ENCODE results near the gene GTPBP3. TPM values are rescaled to one million over a fixed set of nuclear protein-coding genes. Genes with fewer than 3 reads are reported as not detected.
A peak's percentile ranks its signal among the peaks of the same experiment; 100 is the strongest.

The GTPBP3 gene
- total and polyA plus RNA-seq, 2 of the 13 experiments (the other 11 are each of a cell fraction or from before 2014, with no cell fraction given) = 17.5 to 30.0 TPM

- 0 out of 2 replicates have a peak, but pooled peaks have one; percentile 24 for TF ChIP-seq ZSCAN31 (CRISPR knock-in tag; IDR thresholded peaks at IDR 0.05; ENCODE audit: low read depth)
- TF ChIP-seq, protein P1, sequence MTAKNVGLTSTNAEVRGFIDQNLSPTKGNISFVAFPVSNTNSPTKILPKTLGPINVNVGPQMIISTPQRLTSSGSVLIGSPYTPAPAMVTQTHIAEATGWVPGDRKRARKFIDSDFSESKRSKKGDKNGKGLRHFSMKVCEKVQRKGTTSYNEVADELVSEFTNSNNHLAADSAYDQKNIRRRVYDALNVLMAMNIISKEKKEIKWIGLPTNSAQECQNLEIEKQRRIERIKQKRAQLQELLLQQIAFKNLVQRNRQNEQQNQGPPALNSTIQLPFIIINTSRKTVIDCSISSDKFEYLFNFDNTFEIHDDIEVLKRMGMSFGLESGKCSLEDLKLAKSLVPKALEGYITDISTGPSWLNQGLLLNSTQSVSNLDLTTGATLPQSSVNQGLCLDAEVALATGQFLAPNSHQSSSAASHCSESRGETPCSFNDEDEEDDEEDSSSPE (CRISPR knock-in tag; IDR thresholded peaks at IDR 0.05) = no peak
- TF ChIP-seq ZFY (CRISPR knock-in tag; IDR thresholded peaks at IDR 0.05) = peak; percentile 79
- 0 out of 2 replicates have a peak, but pooled peaks have one; percentile 60 for TF ChIP-seq NFKBIZ (CRISPR knock-in tag; IDR thresholded peaks at IDR 0.05)
- TF ChIP-seq RBM39 (IDR thresholded peaks at IDR 0.05; ENCODE audit: low read depth, low read length, poor library complexity, severe bottlenecking) = no peak
- TF ChIP-seq, protein P2, sequence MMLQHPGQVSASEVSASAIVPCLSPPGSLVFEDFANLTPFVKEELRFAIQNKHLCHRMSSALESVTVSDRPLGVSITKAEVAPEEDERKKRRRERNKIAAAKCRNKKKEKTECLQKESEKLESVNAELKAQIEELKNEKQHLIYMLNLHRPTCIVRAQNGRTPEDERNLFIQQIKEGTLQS (CRISPR knock-in tag; IDR thresholded peaks at IDR 0.05) = no peak
- peak; percentile 80; the same call in 1 of the 2 replicates for TF ChIP-seq ZBTB7A (CRISPR knock-in tag; IDR thresholded peaks at IDR 0.05)
- no peak for TF ChIP-seq RELA (CRISPR knock-in tag; IDR thresholded peaks at IDR 0.05)
- no peak for TF ChIP-seq RARA (CRISPR knock-in tag; IDR thresholded peaks at IDR 0.05)
- TF ChIP-seq BORCS8-MEF2B (CRISPR knock-in tag; IDR thresholded peaks at IDR 0.05) = peak; percentile 33; the same call in 1 of the 2 replicates
- 0 out of 2 replicates have a peak, but pooled peaks have one; percentile 6 for TF ChIP-seq ZNF761 (CRISPR knock-in tag; conservative IDR thresholded peaks at IDR 0.05)
- no peak for TF ChIP-seq IKZF1 (IDR thresholded peaks at IDR 0.05)
- TF ChIP-seq ZNF557 (CRISPR knock-in tag; IDR thresholded peaks at IDR 0.05) = no peak
- TF ChIP-seq, protein P3, sequence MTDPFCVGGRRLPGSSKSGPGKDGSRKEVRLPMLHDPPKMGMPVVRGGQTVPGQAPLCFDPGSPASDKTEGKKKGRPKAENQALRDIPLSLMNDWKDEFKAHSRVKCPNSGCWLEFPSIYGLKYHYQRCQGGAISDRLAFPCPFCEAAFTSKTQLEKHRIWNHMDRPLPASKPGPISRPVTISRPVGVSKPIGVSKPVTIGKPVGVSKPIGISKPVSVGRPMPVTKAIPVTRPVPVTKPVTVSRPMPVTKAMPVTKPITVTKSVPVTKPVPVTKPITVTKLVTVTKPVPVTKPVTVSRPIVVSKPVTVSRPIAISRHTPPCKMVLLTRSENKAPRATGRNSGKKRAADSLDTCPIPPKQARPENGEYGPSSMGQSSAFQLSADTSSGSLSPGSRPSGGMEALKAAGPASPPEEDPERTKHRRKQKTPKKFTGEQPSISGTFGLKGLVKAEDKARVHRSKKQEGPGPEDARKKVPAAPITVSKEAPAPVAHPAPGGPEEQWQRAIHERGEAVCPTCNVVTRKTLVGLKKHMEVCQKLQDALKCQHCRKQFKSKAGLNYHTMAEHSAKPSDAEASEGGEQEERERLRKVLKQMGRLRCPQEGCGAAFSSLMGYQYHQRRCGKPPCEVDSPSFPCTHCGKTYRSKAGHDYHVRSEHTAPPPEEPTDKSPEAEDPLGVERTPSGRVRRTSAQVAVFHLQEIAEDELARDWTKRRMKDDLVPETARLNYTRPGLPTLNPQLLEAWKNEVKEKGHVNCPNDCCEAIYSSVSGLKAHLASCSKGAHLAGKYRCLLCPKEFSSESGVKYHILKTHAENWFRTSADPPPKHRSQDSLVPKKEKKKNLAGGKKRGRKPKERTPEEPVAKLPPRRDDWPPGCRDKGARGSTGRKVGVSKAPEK (CRISPR knock-in tag; IDR thresholded peaks at IDR 0.05; ENCODE audit: borderline replicate concordance) = no peak
- no peak for TF ChIP-seq ADNP (CRISPR knock-in tag; IDR thresholded peaks at IDR 0.05)
- TF ChIP-seq MIER3 (CRISPR knock-in tag; IDR thresholded peaks at IDR 0.05; ENCODE audit: borderline replicate concordance) = 0 out of 2 replicates have a peak, but pooled peaks have one; percentile 26
- TF ChIP-seq GLI4 (CRISPR knock-in tag; IDR thresholded peaks at IDR 0.05; ENCODE audit: borderline replicate concordance) = 0 out of 2 replicates have a peak, but pooled peaks have one; percentile 29
- no peak for TF ChIP-seq LCORL (IDR thresholded peaks at IDR 0.05)
- TF ChIP-seq LCORL (CRISPR knock-in tag; IDR thresholded peaks at IDR 0.05) = peak; percentile 24; the same call in 1 of the 2 replicates
- peak; percentile 93 for TF ChIP-seq NR2F6 (IDR thresholded peaks at IDR 0.05)
- TF ChIP-seq NR2F6 (CRISPR knock-in tag; IDR thresholded peaks at IDR 0.05) = peak; percentile 73
- TF ChIP-seq POLR2A (IDR thresholded peaks at IDR 0.05; ENCODE audit: insufficient read depth in 1 of 2, low read depth in 2 of 2, low read length in 2 of 2) = peak; percentile 31 to 70; a peak in 2 of 4 replicates
- no peak; the same call in 1 of the 2 replicates for TF ChIP-seq ZFP41 (CRISPR knock-in tag; IDR thresholded peaks at IDR 0.05; ENCODE audit: borderline replicate concordance)
- TF ChIP-seq, protein P4, sequence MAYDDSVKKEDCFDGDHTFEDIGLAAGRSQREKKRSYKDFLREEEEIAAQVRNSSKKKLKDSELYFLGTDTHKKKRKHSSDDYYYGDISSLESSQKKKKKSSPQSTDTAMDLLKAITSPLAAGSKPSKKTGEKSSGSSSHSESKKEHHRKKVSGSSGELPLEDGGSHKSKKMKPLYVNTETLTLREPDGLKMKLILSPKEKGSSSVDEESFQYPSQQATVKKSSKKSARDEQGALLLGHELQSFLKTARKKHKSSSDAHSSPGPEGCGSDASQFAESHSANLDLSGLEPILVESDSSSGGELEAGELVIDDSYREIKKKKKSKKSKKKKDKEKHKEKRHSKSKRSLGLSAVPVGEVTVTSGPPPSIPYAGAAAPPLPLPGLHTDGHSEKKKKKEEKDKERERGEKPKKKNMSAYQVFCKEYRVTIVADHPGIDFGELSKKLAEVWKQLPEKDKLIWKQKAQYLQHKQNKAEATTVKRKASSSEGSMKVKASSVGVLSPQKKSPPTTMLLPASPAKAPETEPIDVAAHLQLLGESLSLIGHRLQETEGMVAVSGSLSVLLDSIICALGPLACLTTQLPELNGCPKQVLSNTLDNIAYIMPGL (CRISPR knock-in tag; IDR thresholded peaks at IDR 0.05; ENCODE audit: borderline replicate concordance in 1 of 2, low read depth in 1 of 2) = peak in 1 of 2 experiments; percentile 41; a peak in 3 of 4 replicates
- TF ChIP-seq ZZZ3 (CRISPR knock-in tag; IDR thresholded peaks at IDR 0.05; ENCODE audit: borderline replicate concordance) = no peak
- TF ChIP-seq ERF (CRISPR knock-in tag; IDR thresholded peaks at IDR 0.05) = no peak
Measured at GRCh38 chr19:17309198-17309964, 28.0 kb upstream of the GTPBP3 start, which contains the start of gene DDA1 (continued).
